ENCODE data around the gene CHST14.

CHST14 gene

DNA sequence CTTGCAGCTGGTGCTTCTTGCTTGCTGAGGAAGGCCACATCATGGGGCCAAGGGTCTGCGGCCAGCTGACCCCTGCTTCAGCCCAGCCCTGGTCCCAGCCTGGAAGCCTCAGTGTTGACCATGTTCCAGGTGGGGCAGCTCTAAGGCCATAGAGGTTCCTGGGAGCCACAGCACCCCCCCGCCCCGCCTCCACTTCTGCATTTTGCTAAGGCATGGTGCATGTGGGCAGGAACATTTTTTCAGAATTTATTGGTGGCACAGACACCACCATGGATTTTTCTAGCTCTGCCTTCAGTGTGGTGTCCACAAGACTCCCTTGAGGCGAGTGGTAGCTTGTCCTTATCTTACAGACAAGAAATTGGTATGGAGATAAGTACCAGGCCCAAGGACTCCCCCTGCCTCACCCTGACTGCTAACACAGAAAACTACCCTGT lies 1.9 kb upstream of the CHST14 start:
- 94% methylated on average over 3 of the region's 4 CpGs for WGBS (ENCODE audit: insufficient coverage)
- Histone ChIP-seq H3K4me1 (ENCODE audit: control extremely low read depth in 1 of 4, control insufficient read depth in 4 of 4, insufficient read depth in 4 of 4, low read length in 3 of 4) (peaks cover 0 to 34% (median 25%) of the 10 kb centered on the region in 4 experiments), H3K27ac (ENCODE audit: insufficient read depth in 1 of 2, low read depth in 1 of 2, low read length in 2 of 2, poor library complexity in 1 of 2, severe bottlenecking in 2 of 2) (no peak overlapping the region), H3K27me3 (replicated peaks in 2 of 5; ENCODE audit: control insufficient read depth in 4 of 5, insufficient read depth in 5 of 5, low read length in 4 of 5) (no peaks in the 10 kb centered on the region), H3K9me3 (ENCODE audit: control extremely low read depth in 1 of 5, control insufficient read depth in 4 of 5, insufficient read depth in 2 of 5, low read depth in 1 of 5, low read length in 4 of 5) (no peaks in the 10 kb centered on the region), H3K4me3 (ENCODE audit: control insufficient read depth in 1 of 7, extremely low read depth in 1 of 7, insufficient read depth in 4 of 7, low read depth in 2 of 7, low read length in 6 of 7) (no peak overlapping the region), H3K36me3 (ENCODE audit: control insufficient read depth in 4 of 4, insufficient read depth in 4 of 4, low read length in 3 of 4) (peaks cover 2 to 41% (median 30%) of the 10 kb centered on the region in 4 experiments)
- DNase-seq: peak in 2 of 3 donors; percentile 24 to 42
- ChIA-PET POLR2A (no interaction called here), CTCF (interaction anchor here (1.0 to 1.7 kb wide), 4 partner anchors 15 to 100 kb away, joined by 3 to 6 read pairs (median 3); no protein-coding TSS in a partner anchor)

DNA sequence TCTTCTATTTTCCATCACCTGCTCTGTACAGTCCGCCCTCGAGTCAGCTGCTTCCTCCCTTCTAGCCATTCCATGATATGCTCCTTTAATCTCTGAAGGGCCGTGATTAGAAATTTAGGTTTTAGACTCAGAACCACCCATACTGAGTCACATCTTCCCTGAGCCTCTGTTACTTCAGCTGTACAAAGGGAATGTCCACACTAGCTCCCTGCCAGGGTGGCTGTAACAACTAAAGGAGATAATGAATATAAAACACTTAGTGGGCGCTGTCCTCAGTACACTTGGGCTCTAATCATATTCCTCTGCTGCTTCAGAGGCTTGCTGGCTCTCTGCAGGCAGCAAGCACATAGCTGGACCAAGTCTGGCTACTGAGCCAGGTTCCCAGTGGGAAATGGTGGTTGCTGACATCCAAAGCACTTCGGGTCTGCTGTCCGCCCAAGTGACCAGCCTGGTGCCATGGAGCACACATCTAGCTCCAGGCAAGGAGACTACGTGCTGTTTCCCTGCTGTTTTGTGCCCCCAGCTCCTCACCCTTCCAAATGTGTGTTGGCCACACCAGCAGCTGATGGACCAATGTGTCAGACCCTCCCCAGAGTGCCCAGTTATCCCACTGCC lies 901 bp upstream of the CHST14 start:
- Histone ChIP-seq H3K27ac (ENCODE audit: insufficient read depth in 1 of 2, low read depth in 1 of 2, low read length in 2 of 2, poor library complexity in 1 of 2, severe bottlenecking in 2 of 2) (peak overlapping the region in 1 of 2 experiments; percentile 37), H3K4me3 (ENCODE audit: control insufficient read depth in 1 of 7, extremely low read depth in 1 of 7, insufficient read depth in 4 of 7, low read depth in 2 of 7, low read length in 6 of 7) (peak overlapping the region in 2 of 7 experiments; percentile 95 to 96), H3K36me3 (ENCODE audit: control insufficient read depth in 4 of 4, insufficient read depth in 4 of 4, low read length in 3 of 4) (peaks cover 2 to 32% (median 22%) of the 10 kb centered on the region in 4 experiments), H3K27me3 (replicated peaks in 2 of 5; ENCODE audit: control insufficient read depth in 4 of 5, insufficient read depth in 5 of 5, low read length in 4 of 5) (no peaks in the 10 kb centered on the region), H3K4me1 (ENCODE audit: control extremely low read depth in 1 of 4, control insufficient read depth in 4 of 4, insufficient read depth in 4 of 4, low read length in 3 of 4) (peaks cover 0 to 34% (median 25%) of the 10 kb centered on the region in 4 experiments), H3K9me3 (ENCODE audit: control extremely low read depth in 1 of 5, control insufficient read depth in 4 of 5, insufficient read depth in 2 of 5, low read depth in 1 of 5, low read length in 4 of 5) (no peaks in the 10 kb centered on the region)
- no peak for DNase-seq
- POLR2A ChIA-PET: no interaction called here
- WGBS (ENCODE audit: insufficient coverage): 96% methylated on average over 7 of the region's 7 CpGs
- CTCF ChIA-PET: interaction anchor here (0.6 to 1.7 kb wide), 6 partner anchors 13 to 101 kb away, joined by 3 to 6 read pairs (median 3); no protein-coding TSS in a partner anchor

DNA sequence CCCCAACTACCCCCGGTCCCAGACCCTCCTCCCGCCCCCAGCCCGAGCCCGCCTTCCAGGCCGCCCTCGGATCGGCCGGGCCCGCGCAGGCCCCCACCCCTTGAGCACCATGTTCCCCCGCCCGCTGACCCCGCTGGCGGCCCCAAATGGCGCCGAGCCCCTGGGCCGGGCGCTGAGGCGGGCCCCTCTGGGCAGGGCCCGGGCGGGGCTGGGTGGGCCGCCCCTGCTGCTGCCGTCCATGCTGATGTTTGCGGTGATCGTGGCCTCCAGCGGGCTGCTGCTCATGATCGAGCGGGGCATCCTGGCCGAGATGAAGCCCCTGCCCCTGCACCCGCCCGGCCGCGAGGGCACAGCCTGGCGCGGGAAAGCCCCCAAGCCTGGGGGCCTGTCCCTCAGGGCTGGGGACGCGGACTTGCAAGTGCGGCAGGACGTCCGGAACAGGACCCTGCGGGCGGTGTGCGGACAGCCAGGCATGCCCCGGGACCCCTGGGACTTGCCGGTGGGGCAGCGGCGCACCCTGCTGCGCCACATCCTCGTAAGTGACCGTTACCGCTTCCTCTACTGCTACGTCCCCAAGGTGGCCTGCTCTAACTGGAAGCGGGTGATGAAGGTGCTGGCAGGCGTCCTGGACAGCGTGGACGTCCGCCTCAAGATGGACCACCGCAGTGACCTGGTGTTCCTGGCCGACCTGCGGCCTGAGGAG lies 472 bp downstream of the CHST14 start:
- Histone ChIP-seq H3K36me3 (ENCODE audit: control insufficient read depth in 4 of 4, insufficient read depth in 4 of 4, low read length in 3 of 4) (peaks cover 0 to 19% (median 9%) of the 10 kb centered on the region in 4 experiments), H3K27me3 (replicated peaks in 2 of 5; ENCODE audit: control insufficient read depth in 4 of 5, insufficient read depth in 5 of 5, low read length in 4 of 5) (no peaks in the 10 kb centered on the region), H3K4me3 (ENCODE audit: control insufficient read depth in 1 of 7, extremely low read depth in 1 of 7, insufficient read depth in 4 of 7, low read depth in 2 of 7, low read length in 6 of 7) (peak overlapping the region; percentile 78 to 96 (median 90)), H3K4me1 (ENCODE audit: control extremely low read depth in 1 of 4, control insufficient read depth in 4 of 4, insufficient read depth in 4 of 4, low read length in 3 of 4) (peaks cover 0 to 34% (median 25%) of the 10 kb centered on the region in 4 experiments), H3K9me3 (ENCODE audit: control extremely low read depth in 1 of 5, control insufficient read depth in 4 of 5, insufficient read depth in 2 of 5, low read depth in 1 of 5, low read length in 4 of 5) (no peaks in the 10 kb centered on the region), H3K27ac (ENCODE audit: insufficient read depth in 1 of 2, low read depth in 1 of 2, low read length in 2 of 2, poor library complexity in 1 of 2, severe bottlenecking in 2 of 2) (peak overlapping the region; percentile 46 to 70)
- ChIA-PET CTCF (interaction anchor here (1.0 kb wide), 1 partner anchor 36 kb away, joined by 3 read pairs; no protein-coding TSS in a partner anchor), POLR2A (no interaction called here)
- peak; percentile 12 to 61 (median 50) for DNase-seq
- WGBS (ENCODE audit: insufficient coverage): under 1% methylated on average over 38 of the region's 60 CpGs

DNA sequence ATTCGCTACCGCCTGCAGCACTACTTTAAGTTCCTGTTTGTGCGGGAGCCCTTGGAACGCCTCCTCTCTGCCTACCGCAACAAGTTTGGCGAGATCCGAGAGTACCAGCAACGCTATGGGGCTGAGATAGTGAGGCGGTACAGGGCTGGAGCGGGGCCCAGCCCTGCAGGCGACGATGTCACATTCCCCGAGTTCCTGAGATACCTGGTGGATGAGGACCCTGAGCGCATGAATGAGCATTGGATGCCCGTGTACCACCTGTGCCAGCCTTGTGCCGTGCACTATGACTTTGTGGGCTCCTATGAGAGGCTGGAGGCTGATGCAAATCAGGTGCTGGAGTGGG lies 995 bp downstream of the CHST14 start:
- ChIA-PET CTCF (interaction anchor here (1.3 kb wide), 1 partner anchor 31 kb away, joined by 3 read pairs; the partner anchor contains the start of gene BAHD1), POLR2A (no interaction called here)
- H3K27me3 ChIP-seq (replicated peaks in 2 of 5; ENCODE audit: control insufficient read depth in 4 of 5, insufficient read depth in 5 of 5, low read length in 4 of 5): no peaks in the 10 kb centered on the region
- peaks cover 0 to 34% (median 25%) of the 10 kb centered on the region in 4 experiments for H3K4me1 ChIP-seq (ENCODE audit: control extremely low read depth in 1 of 4, control insufficient read depth in 4 of 4, insufficient read depth in 4 of 4, low read length in 3 of 4)
- 5% methylated on average over 16 of the region's 16 CpGs for WGBS (ENCODE audit: insufficient coverage)
- H3K36me3 ChIP-seq (ENCODE audit: control insufficient read depth in 4 of 4, insufficient read depth in 4 of 4, low read length in 3 of 4): peaks cover 0 to 14% (median 7%) of the 10 kb centered on the region in 4 experiments
- DNase-seq: peak; percentile 33 to 77 (median 70)
- peak overlapping the region; percentile 78 to 96 (median 90) for H3K4me3 ChIP-seq (ENCODE audit: control insufficient read depth in 1 of 7, extremely low read depth in 1 of 7, insufficient read depth in 4 of 7, low read depth in 2 of 7, low read length in 6 of 7)
- no peaks in the 10 kb centered on the region for H3K9me3 ChIP-seq (ENCODE audit: control extremely low read depth in 1 of 5, control insufficient read depth in 4 of 5, insufficient read depth in 2 of 5, low read depth in 1 of 5, low read length in 4 of 5)
- H3K27ac ChIP-seq (ENCODE audit: insufficient read depth in 1 of 2, low read depth in 1 of 2, low read length in 2 of 2, poor library complexity in 1 of 2, severe bottlenecking in 2 of 2): peak overlapping the region; percentile 46 to 70

DNA sequence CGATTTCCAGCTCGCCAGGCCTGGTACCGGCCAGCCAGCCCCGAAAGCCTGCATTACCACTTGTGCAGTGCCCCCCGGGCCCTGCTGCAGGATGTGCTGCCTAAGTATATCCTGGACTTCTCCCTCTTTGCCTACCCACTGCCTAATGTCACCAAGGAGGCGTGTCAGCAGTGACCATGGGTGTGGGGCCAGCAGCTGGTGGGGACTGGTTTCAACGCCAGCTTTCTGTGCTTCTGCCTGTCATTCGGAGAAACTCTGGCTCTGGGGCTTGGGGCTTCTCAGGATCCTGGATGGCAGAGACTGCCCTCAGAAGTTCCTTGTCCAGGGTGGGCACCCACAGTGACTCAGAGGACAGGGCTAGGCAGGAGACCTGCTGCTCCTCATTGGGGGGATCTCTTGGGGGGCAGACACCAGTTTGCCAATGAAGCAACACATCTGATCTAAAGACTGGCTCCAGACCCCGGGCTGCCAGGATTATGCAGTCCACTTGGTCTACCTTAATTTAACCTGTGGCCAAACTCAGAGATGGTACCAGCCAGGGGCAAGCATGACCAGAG lies 1.5 kb downstream of the CHST14 start:
- Histone ChIP-seq H3K4me1 (ENCODE audit: control extremely low read depth in 1 of 4, control insufficient read depth in 4 of 4, insufficient read depth in 4 of 4, low read length in 3 of 4) (peaks cover 0 to 34% (median 25%) of the 10 kb centered on the region in 4 experiments), H3K36me3 (ENCODE audit: control insufficient read depth in 4 of 4, insufficient read depth in 4 of 4, low read length in 3 of 4) (peaks cover 0 to 10% (median 4%) of the 10 kb centered on the region in 4 experiments), H3K27me3 (replicated peaks in 2 of 5; ENCODE audit: control insufficient read depth in 4 of 5, insufficient read depth in 5 of 5, low read length in 4 of 5) (no peaks in the 10 kb centered on the region), H3K9me3 (ENCODE audit: control extremely low read depth in 1 of 5, control insufficient read depth in 4 of 5, insufficient read depth in 2 of 5, low read depth in 1 of 5, low read length in 4 of 5) (no peaks in the 10 kb centered on the region), H3K27ac (ENCODE audit: insufficient read depth in 1 of 2, low read depth in 1 of 2, low read length in 2 of 2, poor library complexity in 1 of 2, severe bottlenecking in 2 of 2) (peak overlapping the region in 1 of 2 experiments; percentile 70), H3K4me3 (ENCODE audit: control insufficient read depth in 1 of 7, extremely low read depth in 1 of 7, insufficient read depth in 4 of 7, low read depth in 2 of 7, low read length in 6 of 7) (peak overlapping the region in 6 of 7 experiments; percentile 78 to 96 (median 91))
- CTCF ChIA-PET: interaction anchor here (1.0 to 1.3 kb wide), 2 partner anchors 22 to 32 kb away, joined by 3 read pairs; partner anchors contain the start of gene BAHD1
- POLR2A ChIA-PET: no interaction called here
- 69% methylated on average over 8 of the region's 9 CpGs for WGBS (ENCODE audit: insufficient coverage)
- DNase-seq: no peak

DNA sequence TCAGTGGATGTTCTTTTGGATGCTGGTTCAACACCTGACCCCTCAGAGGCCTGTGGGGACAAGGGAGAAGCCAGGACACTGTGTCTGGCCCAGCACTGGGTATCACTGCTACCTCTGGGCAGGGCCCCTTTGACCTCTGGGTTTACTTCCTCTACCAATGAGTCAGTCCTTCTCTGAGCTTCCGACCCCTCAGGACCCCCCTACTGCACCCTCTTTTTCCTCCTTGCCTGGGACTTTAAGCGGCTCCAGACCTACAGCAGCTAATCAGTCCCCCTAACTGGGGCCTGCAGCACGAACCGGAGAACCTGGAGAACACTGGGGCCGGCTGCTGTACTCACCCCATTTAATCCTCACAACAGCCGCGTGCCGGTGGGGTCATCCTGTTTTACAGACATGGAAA lies 3.8 kb downstream of the CHST14 start:
- peaks cover 0 to 2% (median 0%) of the 10 kb centered on the region in 5 experiments for H3K27me3 ChIP-seq (replicated peaks in 2 of 5; ENCODE audit: control insufficient read depth in 4 of 5, insufficient read depth in 5 of 5, low read length in 4 of 5)
- H3K27ac ChIP-seq (ENCODE audit: insufficient read depth in 1 of 2, low read depth in 1 of 2, low read length in 2 of 2, poor library complexity in 1 of 2, severe bottlenecking in 2 of 2): no peak overlapping the region
- H3K4me1 ChIP-seq (ENCODE audit: control extremely low read depth in 1 of 4, control insufficient read depth in 4 of 4, insufficient read depth in 4 of 4, low read length in 3 of 4): peaks cover 0 to 27% (median 23%) of the 10 kb centered on the region in 4 experiments
- ChIA-PET POLR2A (no interaction called here), CTCF (no interaction called here)
- H3K4me3 ChIP-seq (ENCODE audit: control insufficient read depth in 1 of 7, extremely low read depth in 1 of 7, insufficient read depth in 4 of 7, low read depth in 2 of 7, low read length in 6 of 7): no peak overlapping the region
- 91% methylated on average over 7 of the region's 8 CpGs for WGBS (ENCODE audit: insufficient coverage)
- H3K9me3 ChIP-seq (ENCODE audit: control extremely low read depth in 1 of 5, control insufficient read depth in 4 of 5, insufficient read depth in 2 of 5, low read depth in 1 of 5, low read length in 4 of 5): no peaks in the 10 kb centered on the region
- no peak for DNase-seq
- peaks cover 0 to 2% (median 1%) of the 10 kb centered on the region in 4 experiments for H3K36me3 ChIP-seq (ENCODE audit: control insufficient read depth in 4 of 4, insufficient read depth in 4 of 4, low read length in 3 of 4)
